NCI-H446 treated with DMSO at 0.1 percent for 48 hours (cell line): Measurements from ENCODE around the gene AKAP13.

ENCODE experiments used
- DNase-seq: peaks from one replicate; lab custom pipeline; 2025; lab: John Stamatoyannopoulos, UW

Gene AKAP13

DNA sequence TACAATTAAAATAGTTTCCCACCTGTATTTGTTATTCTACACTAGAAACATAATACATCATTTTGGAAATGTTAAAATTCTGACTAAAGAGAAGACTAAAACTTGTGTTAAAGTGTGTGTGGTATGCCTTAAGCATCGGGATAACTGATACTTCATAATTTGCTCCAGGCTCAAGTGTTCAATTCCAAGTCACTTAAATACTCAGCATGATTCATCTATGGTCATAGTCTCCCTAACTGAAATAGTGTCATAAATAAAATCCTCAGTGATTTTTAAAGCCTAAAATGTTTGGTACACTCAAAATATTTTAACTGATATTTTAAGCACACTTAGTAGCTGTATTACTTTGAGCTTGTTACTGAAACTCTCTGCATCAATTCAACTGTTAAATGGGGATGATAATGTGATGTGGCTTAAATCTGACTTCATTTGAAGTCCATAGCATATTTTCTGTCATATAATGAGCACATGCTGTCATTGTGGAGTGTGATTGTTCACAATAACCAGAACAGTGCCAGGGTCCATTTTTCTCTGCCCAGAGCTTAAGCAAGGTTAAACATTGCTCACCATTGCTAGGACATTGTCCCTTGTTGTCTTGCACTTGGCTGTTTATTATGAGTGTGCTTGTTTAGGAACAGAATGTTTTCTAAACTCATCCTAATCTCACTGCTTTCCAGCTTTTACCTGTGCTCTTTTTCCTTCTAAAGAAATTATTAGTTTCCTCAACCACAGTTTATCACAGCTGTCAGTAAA is 292.1 kb downstream of the AKAP13 start:
- DNase-seq, result no peak

DNA sequence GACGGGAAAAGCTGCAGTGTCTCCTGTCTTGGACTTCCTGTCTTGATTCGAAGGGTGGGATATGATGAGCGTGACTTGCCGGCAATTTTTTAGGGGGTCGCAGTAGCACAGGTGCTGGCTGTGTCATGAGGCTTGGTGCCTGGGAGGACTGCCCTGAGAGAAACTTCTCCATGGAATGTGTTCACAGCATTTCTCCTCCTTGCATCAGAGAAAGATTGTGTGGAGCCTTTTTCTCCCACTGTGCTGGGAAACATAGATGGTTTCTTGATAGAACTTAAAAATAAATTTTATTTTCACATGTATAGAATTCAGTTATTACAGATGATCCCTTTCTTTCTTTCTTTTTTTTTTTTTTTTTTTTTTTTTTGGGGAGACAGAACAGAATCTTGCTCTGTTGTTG is 292.9 kb downstream of the AKAP13 start:
- no peak for DNase-seq

DNA sequence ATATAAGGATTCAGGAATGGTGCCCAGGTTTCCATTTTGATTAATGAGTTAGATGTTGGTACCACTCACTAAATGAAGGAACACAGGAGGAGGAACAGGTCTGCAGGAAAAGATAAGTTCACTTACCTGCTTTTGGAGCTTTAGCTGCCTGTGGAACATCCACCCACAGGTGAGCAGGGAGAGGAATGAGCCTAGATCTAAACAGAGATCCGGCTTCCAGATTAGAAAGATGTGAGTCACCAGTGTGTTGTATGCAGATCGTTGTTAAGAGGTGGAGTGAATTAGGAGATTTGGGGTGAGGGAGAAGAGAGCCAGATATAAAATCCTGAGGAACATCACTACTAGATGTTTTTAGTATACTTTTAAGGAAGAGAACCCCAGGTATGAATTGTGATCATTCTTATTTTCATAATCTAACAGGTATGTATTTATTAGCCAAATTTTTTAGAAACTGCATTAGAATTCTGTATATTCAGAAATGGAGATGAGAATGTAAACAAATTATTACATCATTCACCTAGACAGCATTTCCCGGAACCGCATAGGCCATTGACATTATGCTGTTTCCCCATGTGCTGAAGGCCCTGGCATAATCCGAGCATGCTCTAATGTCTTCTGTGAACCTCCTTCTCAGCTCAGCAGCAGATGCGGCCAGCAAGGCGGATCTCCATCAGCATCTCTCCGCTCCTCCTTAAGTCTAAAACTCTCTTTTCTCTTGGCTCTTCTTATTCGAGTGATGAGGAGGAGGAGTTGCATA is 296.1 kb downstream of the AKAP13 start:
- DNase-seq, result no peak

- DNase-seq, result no peak
These were observed 298.8 kb downstream of the AKAP13 start for GRCh38 chr15:85679231-85679630.

GRCh38 chr15:85681386-85681785 is 301.0 kb downstream of the AKAP13 start:
- DNase-seq, result no peak

DNA sequence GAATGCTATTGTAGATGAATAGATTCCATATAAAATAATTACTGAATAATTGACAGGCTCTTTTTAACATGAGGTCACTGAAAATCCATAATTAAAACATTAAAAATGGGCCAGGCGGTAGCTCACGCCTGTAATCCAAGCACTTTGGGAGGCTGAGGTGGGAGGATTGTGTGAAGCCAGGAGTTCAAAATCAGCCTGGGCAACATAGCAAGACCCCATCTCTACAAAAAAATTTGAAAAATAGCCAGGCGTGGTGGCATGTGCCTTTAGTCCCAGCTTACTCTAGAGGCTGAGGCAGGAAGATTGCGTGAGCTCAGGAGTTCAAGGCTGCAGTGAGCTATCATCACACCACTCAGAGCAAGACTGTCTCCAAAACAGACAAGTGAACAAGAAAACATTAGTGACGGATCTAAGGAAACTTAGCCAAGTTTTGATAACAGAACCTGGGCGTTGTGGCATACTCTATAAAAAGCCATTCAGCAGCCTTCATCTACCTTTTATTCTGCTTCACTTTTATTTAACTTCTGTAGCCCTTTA is 303.8 kb downstream of the AKAP13 start:
- DNase-seq, result no peak

DNA sequence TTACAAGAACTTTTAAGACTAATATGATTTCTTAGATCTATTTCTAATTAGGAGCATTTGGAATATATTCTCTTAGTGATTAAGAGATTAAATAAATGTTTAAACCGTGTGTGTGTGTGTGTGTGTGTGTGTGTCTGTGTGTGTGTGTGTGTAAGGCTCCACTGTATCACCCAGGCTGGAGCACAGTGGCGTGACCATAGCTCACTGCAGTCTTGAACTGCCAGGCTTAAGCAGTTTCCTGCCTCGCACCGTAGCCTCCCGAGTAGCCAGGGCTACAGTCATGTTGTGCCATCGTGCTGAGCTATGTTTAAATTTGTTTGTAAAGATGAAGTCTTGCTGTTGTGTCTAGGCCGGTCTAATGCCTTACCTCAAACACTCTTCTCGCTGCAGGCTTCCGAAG is 305.0 kb downstream of the AKAP13 start:
- DNase-seq, result no peak

- DNase-seq, result no peak
These were observed 306.9 kb downstream of the AKAP13 start for GRCh38 chr15:85687329-85687728.

GRCh38 chr15:85688711-85689110 is 308.3 kb downstream of the AKAP13 start:
- DNase-seq, result no peak

GRCh38 chr15:85689729-85690128 is 309.3 kb downstream of the AKAP13 start:
- no peak for DNase-seq

DNA sequence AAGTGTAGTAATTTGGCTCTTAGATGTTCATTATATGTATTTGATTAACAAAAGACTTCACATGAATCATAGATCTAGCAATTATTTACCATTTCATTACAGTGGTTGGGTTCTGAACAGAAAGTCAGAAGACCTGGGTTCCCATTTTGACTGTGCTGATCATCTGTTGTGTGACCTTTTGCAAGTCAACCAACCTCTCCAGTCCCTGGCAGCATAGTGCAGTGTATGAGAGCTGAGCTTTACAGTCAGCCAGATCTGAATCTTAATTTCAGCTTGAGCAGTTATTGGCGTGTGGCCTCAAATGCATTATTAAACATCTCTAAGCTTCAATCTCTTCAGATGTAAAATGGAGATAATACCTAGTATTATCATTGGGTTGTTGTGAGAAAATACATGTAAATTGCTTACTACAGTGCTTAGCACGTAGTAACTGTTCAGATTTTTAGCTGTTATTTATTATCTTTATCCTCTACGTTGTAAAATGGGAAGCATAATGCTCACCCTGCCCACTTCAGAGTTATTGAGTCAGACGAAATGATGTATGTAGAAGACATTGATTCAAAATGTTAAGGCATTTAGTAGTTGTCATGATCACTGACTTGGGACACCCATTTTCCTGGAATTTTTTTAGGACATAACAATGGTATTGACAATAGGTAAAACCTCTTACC is 310.3 kb downstream of the AKAP13 start:
- no peak for DNase-seq

GRCh38 chr15:85691350-85692240 is 311.2 kb downstream of the AKAP13 start:
- DNase-seq, result no peak

- DNase-seq, result no peak
These were observed 311.9 kb downstream of the AKAP13 start for GRCh38 chr15:85692321-85692720.

DNA sequence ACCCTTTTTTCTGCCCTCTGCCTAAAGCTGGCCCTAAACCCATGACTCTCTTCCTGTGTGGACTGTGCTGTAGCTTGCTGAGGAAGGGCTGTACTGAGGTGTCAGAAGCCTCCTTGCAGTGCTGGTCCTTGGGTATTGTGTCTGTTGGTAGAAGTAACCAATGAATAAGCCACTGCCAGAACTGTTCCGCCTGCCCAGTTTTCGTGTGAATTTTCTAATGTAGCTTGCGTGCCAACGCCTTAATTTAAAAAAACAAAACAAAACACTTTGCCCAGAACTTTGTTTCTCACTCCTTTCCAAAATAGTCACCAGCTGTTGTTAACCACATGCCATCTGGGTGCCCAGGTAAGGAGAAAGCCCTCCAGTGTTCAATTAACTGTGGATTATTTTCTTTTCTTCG is 312.5 kb downstream of the AKAP13 start:
- DNase-seq, result no peak

DNA sequence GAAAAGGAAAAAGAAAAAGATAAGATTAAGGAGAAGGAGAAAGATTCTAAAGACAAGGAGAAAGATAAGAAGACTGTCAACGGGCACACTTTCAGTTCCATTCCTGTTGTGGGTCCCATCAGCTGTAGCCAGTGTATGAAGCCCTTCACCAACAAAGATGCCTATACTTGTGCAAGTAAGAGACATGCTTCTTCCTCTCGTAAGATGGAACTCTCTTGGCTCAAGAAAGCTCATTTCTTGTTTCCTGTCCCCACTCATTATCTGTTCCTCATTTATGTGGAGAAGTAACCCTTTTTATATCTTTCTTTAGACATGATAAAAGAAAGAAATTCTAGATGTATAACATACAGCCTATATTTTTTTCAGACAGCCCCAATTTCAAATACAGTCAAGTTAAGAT is 312.9 kb downstream of the AKAP13 start:
- no peak for DNase-seq

- DNase-seq, result no peak
These were observed 313.7 kb downstream of the AKAP13 start for GRCh38 chr15:85694091-85694490.

- DNase-seq, result no peak
These were observed 320.4 kb downstream of the AKAP13 start for GRCh38 chr15:85700767-85701166.

DNA sequence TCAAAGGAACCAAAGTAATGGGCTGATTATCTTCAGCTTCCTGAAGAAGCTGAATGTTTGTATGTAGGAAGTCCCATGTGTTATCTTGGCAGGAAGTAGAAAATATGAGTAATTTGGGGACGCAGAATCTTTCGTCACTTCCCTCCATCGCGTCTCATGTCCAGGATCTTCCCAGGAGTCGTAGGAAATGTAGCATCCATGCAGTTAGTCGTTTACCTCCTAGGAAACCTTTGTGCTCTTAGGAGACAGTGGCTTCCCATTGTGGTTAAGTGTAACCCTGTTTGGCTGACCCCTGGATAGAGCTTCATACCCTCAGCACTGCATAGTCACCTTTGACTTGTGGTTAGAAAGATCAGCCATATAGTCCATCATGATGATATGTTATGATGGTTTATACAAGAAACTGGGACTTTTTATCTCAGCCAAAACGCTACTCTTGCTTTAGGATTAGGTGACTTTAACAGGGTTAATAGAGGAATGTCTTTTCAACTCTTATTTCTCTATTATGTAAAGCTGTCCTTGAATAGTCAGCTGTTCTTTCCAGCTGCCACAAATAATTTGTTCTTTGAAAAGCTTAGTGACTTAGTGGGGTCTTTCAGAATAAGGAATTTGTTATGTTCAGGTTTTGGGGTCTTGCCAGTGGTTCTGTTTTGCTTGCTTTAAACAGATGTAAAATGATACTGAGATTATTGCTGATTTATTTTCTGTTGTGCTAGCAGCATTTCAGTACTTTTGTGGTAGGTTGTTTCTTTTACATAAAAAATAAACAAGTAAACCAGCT is 322.1 kb downstream of the AKAP13 start:
- no peak for DNase-seq

DNA sequence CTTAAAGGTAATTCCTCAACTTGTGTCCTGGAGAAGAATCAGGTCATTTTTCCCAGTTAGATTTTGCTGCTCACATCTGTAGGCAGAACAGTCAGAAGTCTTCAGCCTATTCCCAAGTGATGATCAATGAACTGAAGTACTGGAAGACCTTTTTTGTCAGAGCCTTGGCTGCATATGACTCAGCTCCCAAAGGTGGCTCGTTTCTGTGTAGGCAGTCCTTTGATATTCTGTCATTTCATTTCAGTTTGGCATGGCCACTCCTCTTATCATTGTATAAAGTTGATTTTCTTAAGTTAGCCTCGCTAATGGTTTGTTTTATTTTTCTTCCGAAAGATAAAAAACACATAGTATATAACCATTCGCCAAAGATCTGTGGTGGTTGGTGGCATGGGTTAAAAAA is 323.7 kb downstream of the AKAP13 start:
- no peak for DNase-seq

DNA sequence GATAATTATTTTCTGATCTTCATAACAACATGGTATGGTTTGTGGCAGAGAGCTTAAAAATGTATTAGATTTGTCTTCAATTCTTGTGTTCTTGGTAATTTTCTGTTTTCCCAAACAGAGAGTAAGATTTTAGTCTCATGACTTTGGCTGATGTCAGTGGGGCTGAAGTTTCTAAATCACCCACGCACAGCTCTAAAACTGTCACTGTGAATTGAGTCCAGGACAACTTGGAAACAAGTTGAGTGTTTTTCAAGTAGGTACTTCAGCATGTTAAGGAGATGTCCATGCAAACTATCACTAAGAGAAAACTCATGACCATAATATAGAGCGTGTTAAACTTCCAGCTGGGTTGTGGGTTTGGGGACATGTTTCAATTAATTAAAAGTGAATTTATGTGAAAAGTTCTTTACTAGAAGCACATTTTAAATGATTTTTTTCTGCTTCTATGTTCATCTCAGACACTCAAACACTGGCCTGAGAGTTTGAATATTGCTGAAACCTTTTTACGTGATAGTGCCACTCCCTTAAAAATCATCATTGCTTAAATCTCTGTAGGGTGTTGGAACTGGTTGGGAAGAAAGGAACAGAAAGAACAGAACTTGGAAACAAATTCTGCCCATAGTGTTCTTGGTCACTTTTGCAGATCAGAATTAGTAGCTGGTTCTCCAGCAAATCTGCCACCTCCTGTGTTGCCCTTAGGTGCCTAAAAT is 324.5 kb downstream of the AKAP13 start:
- DNase-seq, result no peak
